Stimulated activated CD4-positive, alpha-beta T cell treated with anti-CD3 and anti-CD28 coated beads, Interleukin-1b, Interleukin-23, amount 100 ng/mL, for 24 hours (primary cell): ENCODE data around the gene RPGRIP1L.

ENCODE experiments used
- DNase-seq, 4 experiments: peaks; one replicate each; pipeline ENCODE4 v3.0.0-alpha.2; 2020; ENCODE audit warnings: low read depth in 4 of 4, low spot score in 1 of 4

RPGRIP1L gene

GRCh38 chr16:53608094-53608493 is 95.6 kb downstream of the RPGRIP1L start:
- no peak for DNase-seq

GRCh38 chr16:53605831-53606400 is 97.7 kb downstream of the RPGRIP1L start:
- no peak for DNase-seq

DNA sequence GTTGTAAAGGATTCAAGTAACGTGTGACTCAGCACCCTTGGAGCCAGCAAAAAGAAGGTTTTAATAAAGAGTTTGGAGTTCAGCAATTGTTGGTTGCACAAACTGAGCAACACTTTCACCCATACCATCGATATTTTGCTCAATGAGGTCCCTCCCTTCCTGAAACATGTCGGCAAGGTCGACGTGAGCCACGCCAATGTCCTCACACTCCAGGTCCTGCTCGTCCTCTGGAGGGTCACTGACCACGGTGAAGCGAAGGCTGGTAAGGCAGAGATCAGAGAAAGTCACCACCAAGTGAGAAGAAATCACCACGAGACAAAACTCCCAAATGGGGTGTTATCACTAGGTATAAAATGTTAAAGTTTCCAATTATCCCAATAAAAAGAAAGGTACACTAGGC is 98.3 kb downstream of the RPGRIP1L start:
- no peak for DNase-seq

GRCh38 chr16:53601961-53602360 is 101.7 kb downstream of the RPGRIP1L start:
- DNase-seq = no peak

DNA sequence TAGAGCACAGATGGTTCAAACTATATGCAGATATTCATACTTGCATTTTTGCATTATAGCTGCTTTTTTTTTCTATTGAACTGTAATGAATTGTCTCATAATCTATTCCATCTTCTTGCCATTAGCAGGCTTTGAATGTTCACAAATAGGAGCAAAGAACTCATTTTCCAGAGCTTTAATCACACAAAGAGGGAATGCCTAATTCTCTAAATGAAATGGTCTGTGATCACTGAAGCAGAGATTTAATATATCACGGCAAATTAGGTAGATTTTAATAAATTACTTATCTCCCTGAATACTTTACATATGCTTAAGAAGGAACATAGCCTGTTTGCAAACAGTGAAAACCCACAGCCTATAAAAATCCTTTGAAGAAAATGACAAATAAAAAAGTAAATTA is 103.0 kb downstream of the RPGRIP1L start:
- no peak for DNase-seq

GRCh38 chr16:53600126-53600525 is 103.5 kb downstream of the RPGRIP1L start:
- no peak for DNase-seq

GRCh38 chr16:53599548-53599947 is 104.1 kb downstream of the RPGRIP1L start:
- DNase-seq = no peak

DNA sequence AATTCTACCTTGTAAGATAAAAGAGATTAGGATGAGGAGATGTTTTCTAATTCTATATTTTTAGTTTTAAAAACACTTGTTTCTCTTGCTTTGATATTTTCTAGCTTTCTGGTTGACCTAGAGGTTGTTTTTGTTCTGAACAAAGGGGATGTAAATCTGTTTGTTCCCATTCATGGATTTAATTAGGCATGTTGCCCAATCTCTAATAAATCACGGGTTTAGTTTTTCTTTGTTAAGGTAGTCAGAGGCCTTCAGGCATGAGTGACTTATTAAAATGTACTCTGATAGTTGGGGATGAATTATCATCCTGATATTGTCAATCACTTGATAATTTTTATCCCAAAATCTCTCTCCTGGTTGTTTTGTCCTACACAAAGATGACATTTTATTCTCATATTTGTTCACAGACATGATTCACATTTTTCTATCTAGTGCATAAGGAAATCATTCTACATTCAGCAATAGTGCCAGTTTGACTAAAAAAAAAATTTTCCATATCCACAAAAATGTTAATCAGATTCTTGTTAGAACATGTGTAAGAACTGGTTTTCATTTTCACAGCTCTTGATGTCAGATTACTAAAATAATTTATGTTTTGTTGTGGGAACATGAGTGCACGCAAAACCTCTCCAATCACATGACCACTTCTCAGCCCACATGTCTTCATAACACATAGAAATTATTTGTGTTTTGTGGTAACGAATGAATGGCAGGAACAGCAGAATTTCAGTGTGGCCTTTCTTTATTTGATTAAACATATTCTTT is 105.0 kb downstream of the RPGRIP1L start:
- DNase-seq = no peak

- no peak for DNase-seq
These were observed 105.9 kb downstream of the RPGRIP1L start for GRCh38 chr16:53597776-53598175.

GRCh38 chr16:53588081-53588648 is 115.5 kb downstream of the RPGRIP1L start:
- no peak for DNase-seq

- DNase-seq = no peak
These were observed 120.3 kb downstream of the RPGRIP1L start for GRCh38 chr16:53583401-53583800.

DNA sequence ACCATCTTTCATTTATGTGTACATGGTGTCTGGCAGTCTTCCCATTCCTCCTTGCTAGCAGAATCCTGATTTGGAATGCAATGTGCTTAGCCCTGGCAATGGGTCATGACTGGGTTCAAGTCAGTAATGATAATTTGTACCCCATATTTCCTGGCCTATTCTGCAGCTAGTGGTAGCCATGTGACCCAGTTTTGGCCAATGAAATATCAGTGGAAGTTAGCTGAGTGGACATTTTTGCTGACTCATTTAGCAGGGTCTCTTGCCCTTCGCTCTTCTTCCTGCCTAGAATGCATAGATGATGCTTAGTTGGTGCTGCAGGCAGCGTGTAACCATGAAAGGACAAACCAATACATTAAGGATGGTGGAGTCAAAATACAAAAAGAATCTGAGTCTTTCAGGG is 121.9 kb downstream of the RPGRIP1L start:
- DNase-seq = no peak

- no peak for DNase-seq
These were observed 123.4 kb downstream of the RPGRIP1L start for GRCh38 chr16:53580038-53580802.

DNA sequence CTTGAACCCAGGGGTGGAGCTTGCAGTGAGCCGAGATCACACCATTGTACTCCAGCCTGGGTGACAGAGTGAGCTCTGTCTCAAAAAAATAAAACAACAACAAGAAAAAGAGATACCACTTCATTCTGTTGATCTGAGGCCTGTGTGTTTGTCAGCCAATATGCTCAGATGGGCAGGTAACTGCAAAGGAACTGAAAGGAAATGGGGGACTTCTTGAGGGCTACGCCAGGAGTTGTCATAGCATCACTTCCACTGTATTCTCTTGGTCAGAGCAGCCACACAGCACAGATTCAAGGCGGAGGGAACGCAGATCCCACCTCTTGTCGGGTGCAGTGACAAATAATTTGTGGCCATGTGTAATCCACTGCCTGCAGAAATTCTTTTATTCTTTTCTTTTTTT is 126.8 kb downstream of the RPGRIP1L start:
- no peak for DNase-seq

DNA sequence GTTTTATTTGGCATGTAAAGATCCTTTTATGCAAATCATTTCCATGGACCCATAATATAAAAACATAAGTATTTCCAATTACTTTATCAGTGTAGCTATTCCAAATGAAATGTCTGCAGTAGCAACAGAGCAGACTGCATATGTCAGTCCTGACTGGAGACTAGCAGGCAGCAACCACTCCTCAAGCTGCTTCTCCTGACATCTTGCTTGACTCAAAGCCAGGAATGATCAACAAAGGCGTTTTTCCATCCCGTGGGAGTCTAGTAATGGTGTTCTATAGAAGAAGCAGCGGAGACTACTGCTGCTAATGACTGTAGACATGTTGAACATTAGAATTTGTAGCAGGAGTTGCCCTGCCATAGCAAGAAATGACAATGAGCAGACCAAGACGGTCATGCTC is 127.4 kb downstream of the RPGRIP1L start:
- no peak for DNase-seq

DNA sequence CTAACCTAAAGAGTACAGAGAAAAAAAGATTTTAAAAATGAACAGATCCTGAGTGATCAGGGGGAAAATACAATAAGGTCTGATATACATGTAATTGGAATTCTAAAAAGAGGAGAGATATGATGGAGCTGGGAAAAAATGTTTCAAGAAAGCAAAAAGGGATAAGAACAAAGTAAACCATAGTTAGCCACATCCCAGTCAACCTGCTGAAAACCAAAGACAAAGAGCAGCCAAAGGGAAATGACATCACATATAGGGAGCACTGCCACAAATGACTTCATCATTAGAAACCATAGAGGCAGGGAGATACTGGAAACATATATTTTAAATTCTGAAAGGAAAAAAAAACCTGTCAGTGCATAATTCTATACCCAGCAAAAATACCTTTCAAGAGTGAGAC is 131.9 kb downstream of the RPGRIP1L start:
- no peak for DNase-seq

GRCh38 chr16:53566552-53567245 is 137.0 kb downstream of the RPGRIP1L start:
- no peak for DNase-seq

- DNase-seq = no peak
These were observed 138.3 kb downstream of the RPGRIP1L start for GRCh38 chr16:53565296-53565863.

DNA sequence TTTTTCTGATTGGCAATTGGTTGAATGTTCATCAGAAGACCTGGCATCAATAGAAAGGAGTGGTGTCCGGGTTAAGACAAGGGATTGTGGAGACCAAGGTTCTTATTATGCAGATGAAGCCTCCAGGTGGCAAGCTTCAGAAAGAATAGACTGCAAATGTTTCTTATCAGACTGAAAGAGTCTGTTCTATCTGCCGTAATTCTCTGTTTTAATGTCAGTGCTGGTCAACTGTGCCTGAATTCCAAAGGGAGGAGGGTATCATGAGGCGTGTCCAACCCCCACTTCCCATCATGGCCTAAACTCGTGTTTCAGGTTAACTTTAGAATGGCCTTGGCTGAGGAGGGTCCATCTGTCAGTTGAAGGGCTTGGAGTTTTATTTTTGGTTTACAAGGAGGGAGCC is 140.2 kb downstream of the RPGRIP1L start:
- no peak for DNase-seq

DNA sequence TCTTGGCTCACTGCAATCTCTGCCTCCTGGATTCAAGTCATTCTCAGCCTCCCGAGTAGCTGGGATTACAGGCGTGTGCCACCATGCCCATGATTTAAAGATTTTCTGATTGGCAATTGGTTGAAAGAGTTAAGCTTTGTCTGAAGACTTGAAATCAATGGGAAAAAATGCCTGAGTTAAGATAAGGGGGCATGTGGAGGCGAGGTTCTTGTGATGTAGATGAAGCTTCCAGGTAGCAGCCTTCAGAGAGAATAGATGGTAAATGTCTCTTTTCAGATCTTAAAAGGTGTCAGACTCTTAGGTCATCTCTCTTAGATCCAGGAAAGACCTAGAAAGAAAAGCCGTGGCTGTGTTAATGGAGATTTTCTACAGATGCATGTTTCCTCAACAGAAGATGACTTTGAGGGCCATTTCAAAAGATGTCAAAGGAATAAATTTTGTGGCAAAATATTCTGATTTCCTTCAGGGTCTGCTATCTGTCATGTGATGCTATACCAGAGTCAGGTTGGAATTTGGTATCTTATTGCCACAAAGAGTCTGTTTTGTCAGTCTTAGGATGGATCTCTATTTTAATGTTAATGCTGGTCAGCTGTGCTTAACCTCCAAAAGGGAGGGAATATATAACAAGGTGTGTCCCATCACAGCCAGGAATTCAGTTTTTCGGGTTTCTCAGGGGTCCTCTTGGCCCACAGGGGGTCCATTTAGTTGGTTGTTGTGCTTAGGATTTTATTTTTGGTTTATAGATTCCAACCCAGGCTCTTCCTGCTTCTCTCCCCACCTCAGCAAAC is 142.4 kb downstream of the RPGRIP1L start:
- no peak for DNase-seq
